Neural cell (in vitro differentiated cells): ENCODE measurements around the gene MEGF11. TPM values are rescaled to one million over a fixed set of nuclear protein-coding genes. Genes with fewer than 3 reads are reported as not detected.

ENCODE experiments used
- H2AFZ ChIP-seq: fragments of 200-600, 300-800 bp; sonication (generic), shearing (Covaris generic); 2 replicates; pipeline ENCODE4 v1.6.0; 2014; ENCODE audit warnings: low read depth, mild to moderate bottlenecking, antibody characterized with exemption, low read length, moderate library complexity
- H3F3A ChIP-seq: fragments of 200-600 bp; shearing (Covaris generic); 2 replicates; pipeline ENCODE4 v1.6.1; 2016; ENCODE audit warnings: mild to moderate bottlenecking, moderate library complexity, mixed read lengths, antibody characterized with exemption, low read length; ENCODE audit not compliant: insufficient read depth, poor library complexity, severe bottlenecking
- H3K27ac ChIP-seq: fragments of 200-600, 300-800 bp; sonication (generic), shearing (Covaris generic); 2 replicates; pipeline ENCODE4 v1.5.1; 2014; ENCODE audit warnings: mild to moderate bottlenecking, low read length, moderate library complexity
- H3K27me3 ChIP-seq: fragments of 300-800, 200-600 bp; sonication (generic), shearing (Covaris generic); 2 replicates; pipeline ENCODE4 v1.6.0; 2014; ENCODE audit warnings: mild to moderate bottlenecking, low read depth, low read length, moderate library complexity; ENCODE audit not compliant: insufficient read depth
- H3K36me3 ChIP-seq: fragments of 300-800, 200-600 bp; sonication (generic), shearing (Covaris generic); 2 replicates; pipeline ENCODE4 v1.5.1; 2014; ENCODE audit warnings: mild to moderate bottlenecking, antibody characterized with exemption, low read length, moderate library complexity; ENCODE audit not compliant: insufficient read depth
- H3K4me2 ChIP-seq: fragments of 300-800, 200-600 bp; sonication (generic), shearing (Covaris generic); 2 replicates; pipeline ENCODE4 v1.6.0; 2014; ENCODE audit warnings: mild to moderate bottlenecking, low read length
- H3K4me3 ChIP-seq: fragments of 300-800, 200-600 bp; sonication (generic), shearing (Covaris generic); 2 replicates; pipeline ENCODE4 v1.5.1; 2014; ENCODE audit warnings: mild to moderate bottlenecking, low read length, moderate library complexity
- H3K79me2 ChIP-seq: fragments of 200-600 bp; shearing (Covaris generic); replicated peaks from 2 replicates; pipeline ENCODE4 v1.6.0; 2014; ENCODE audit warnings: mild to moderate bottlenecking, low read length, moderate library complexity; ENCODE audit not compliant: insufficient read depth
- H3K9ac ChIP-seq: fragments of 300-800, 200-600 bp; sonication (generic), shearing (Covaris generic); 2 replicates; pipeline ENCODE4 v1.6.1; 2016; ENCODE audit warnings: mild to moderate bottlenecking, low read length, mixed read lengths
- H3K9me2 ChIP-seq: fragments of 200-600 bp; shearing (Covaris generic); 2 replicates; pipeline ENCODE4 v1.6.1; 2016; ENCODE audit warnings: mild to moderate bottlenecking, low read length, mixed read lengths; ENCODE audit not compliant: insufficient read depth
- H3K9me3 ChIP-seq: fragments of 200-600, 300-800 bp; sonication (generic), shearing (Covaris generic); 2 replicates; pipeline ENCODE4 v1.6.1; 2016; ENCODE audit warnings: mild to moderate bottlenecking, mixed run types, low read length, moderate library complexity, mixed read lengths
- H4K20me1 ChIP-seq: fragments of 200-600 bp; shearing (Covaris generic); 2 replicates; pipeline ENCODE4 v1.6.1; 2016; ENCODE audit warnings: mild to moderate bottlenecking, mixed run types; ENCODE audit not compliant: insufficient read depth
- CTCF ChIP-seq: fragments of 450-650 bp; IDR thresholded peaks from 2 replicates; pipeline ENCODE4 v1.5.1; 2014; ENCODE audit warnings: antibody characterized with exemption, mild to moderate bottlenecking, moderate library complexity; ENCODE audit not compliant: poor library complexity, severe bottlenecking
- SMC3 ChIP-seq: fragments of 450-650 bp; conservative IDR thresholded peaks from 2 replicates; pipeline ENCODE4 v1.6.1; 2014; ENCODE audit warnings: antibody characterized with exemption, mild to moderate bottlenecking, moderate library complexity; ENCODE audit not compliant: poor library complexity
- polyA plus RNA-seq: library from polyadenylated mRNA; depleted of rRNA; stranded (reverse); fragments of >200 nt; gene quantifications from 2 replicates; pipeline ENCODE4 v1.2.3, GENCODE V29; 2014

Gene MEGF11
- polyA plus RNA-seq, 1 donor from 2014 or later = 0.64 TPM

DNA sequence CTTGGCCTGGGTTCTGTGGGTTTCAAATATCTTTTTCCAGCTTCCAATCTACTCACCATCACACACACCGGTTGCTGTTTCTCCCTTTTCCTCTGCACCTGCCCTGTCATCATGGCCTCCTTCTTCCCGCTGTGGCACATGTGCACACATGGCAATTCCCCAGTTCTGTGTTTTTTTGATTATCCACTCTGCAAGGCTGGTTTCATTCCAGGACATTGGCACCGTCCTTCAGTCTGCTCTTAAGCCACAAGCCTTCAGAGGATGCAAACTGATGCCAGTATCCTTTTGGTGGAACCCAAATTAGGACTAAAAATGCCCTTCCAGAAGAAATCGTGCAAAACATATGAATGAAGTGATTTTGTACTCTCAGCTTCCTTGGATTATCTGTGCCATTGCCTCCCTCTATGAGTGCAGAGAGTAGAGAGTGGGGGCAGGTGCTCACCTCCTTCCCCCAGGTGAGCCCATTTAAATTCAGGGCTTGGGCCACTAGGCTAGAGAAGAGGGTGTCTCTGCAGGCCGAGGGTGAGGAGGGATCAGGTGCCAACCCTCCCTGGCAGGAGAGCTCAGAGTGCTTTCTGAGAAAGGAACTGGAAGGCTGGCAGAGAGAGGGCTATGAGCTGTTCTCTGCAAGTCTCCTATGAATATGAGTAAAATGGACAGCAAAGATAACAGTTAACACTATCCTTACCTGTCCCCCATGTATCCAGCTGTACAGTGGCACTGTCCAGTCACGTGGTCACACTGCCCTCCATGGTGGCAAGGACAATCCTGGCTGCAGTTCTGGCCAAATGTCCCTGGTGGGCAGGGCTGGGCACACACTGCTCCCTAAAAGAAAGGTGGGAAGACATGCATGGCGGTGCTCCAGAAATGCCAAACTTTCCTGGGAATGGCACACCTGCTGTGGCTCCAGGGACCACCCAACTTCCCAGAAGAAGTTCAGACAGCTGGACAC lies 283.4 kb downstream of the MEGF11 start:
- Histone ChIP-seq H3K4me2 (no peak overlapping the region), H3K27ac (no peak overlapping the region)

DNA sequence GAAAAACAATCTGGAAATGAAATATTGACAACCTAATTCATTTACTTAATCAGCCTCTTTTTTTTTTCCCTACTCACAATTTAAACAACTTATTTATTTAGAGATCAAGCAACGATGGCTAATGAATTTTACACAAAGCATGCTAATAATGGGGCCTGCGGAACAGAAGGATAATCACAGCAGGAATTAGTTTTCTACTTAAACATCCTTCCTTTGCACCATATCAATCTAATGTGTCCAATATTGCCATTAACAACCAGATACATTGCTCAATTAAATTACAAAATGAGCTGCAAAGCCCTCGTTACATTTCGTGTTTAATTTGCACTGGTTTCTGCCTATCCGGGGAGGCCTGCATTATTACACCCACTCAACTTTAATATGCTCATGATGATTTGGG lies 285.0 kb downstream of the MEGF11 start:
- Histone ChIP-seq H3K4me2 (no peak overlapping the region), H3K36me3 (no peaks in the 10 kb centered on the region), H3F3A (no peaks in the 10 kb centered on the region), H3K27ac (no peak overlapping the region), H3K79me2 (no peaks in the 10 kb centered on the region), H3K27me3 (no peaks in the 10 kb centered on the region), H4K20me1 (no peaks in the 10 kb centered on the region), H2AFZ (no peak overlapping the region), H3K9me2 (no peaks in the 10 kb centered on the region), H3K9me3 (no peaks in the 10 kb centered on the region), H3K9ac (no peak overlapping the region), H3K4me3 (no peak overlapping the region)
- no peak for TF ChIP-seq SMC3

More for the DNA sequence above, 283.4 kb downstream of the MEGF11 start:
- H3K9me3 ChIP-seq = no peaks in the 10 kb centered on the region
- no peak overlapping the region for H3K9ac ChIP-seq
- no peak overlapping the region for H3K4me3 ChIP-seq
- no peaks in the 10 kb centered on the region for H3F3A ChIP-seq
- no peaks in the 10 kb centered on the region for H3K36me3 ChIP-seq
- H3K27me3 ChIP-seq = no peaks in the 10 kb centered on the region
- H2AFZ ChIP-seq = no peak overlapping the region
- TF ChIP-seq CTCF = no peak
- no peaks in the 10 kb centered on the region for H3K79me2 ChIP-seq
- H4K20me1 ChIP-seq = no peaks in the 10 kb centered on the region
- no peaks in the 10 kb centered on the region for H3K9me2 ChIP-seq

- Histone ChIP-seq H4K20me1 (no peaks in the 10 kb centered on the region), H2AFZ (no peak overlapping the region), H3K9me3 (no peaks in the 10 kb centered on the region), H3K27ac (no peak overlapping the region), H3K4me2 (no peak overlapping the region), H3F3A (no peaks in the 10 kb centered on the region), H3K4me3 (no peak overlapping the region), H3K79me2 (no peaks in the 10 kb centered on the region), H3K36me3 (no peaks in the 10 kb centered on the region), H3K9ac (no peak overlapping the region), H3K9me2 (no peaks in the 10 kb centered on the region), H3K27me3 (no peaks in the 10 kb centered on the region)
- TF ChIP-seq CTCF = no peak
Measured at GRCh38 chr15:65964792-65965433, 288.6 kb downstream of the MEGF11 start.
